GM12878 (cell line): ENCODE results near the gene ATG9B. TPM values are rescaled to one million over a fixed set of nuclear protein-coding genes. Genes with fewer than 3 reads are reported as not detected.

Experiments used
- ATAC-seq: fragments of 200-7000 bp; cut with Tn5 transposase; 3 replicates; pipeline ENCODE4 v1.9.1; 2020; ENCODE audit warnings: mild to moderate bottlenecking, moderate library complexity
- BruUV-seq: library from RNA; stranded (reverse); fragments of 400-500 nt; replicated peaks from 2 replicates; lab custom pipeline; 2021; lab: Mats Ljungman, UMichigan
- CTCF ChIA-PET: fragments of 300-600 bp; sonication (Branson Sonifier 250); formaldehyde crosslinking; extraction: SDS; loops from one replicate; lab custom pipeline; 2021; ENCODE audit warnings: inconsistent platforms; lab: Yijun Ruan, JAX
- POLR2A ChIA-PET: fragments of 350-600 bp; formaldehyde crosslinking; extraction: SDS; loops from one replicate; lab custom pipeline; 2021; ENCODE audit warnings: inconsistent platforms; lab: Charles Lee
- RAD21 ChIA-PET: fragments of 300-600 bp; sonication (Branson Sonifier 250); formaldehyde crosslinking; loops from one replicate; lab custom pipeline; 2023; ENCODE audit warnings: antibody characterized with exemption; ENCODE audit not compliant: unreplicated experiment; lab: Charles Lee
- SMC1A ChIA-PET: fragments of 300-600 bp; sonication (Branson Sonifier 250); formaldehyde crosslinking; loops from one replicate; lab custom pipeline; 2023; ENCODE audit not compliant: unreplicated experiment, uncharacterized antibody; lab: Charles Lee
- DNase-seq: peaks from one replicate; pipeline ENCODE4 v3.0.0-alpha.2; 2011; ENCODE audit warnings: low read depth, low spot score
- FAIRE-seq: peaks from 3 replicates; lab custom pipeline; 2011; peaks lifted over from hg19 to GRCh38; lab: Jason Lieb, UNC
- H2AFZ ChIP-seq: 2 replicates; pipeline ENCODE4 v1.6.0; 2011; ENCODE audit warnings: low read depth, low read length, control low read depth; ENCODE audit not compliant: control insufficient read depth
- H3K27ac ChIP-seq: 2 replicates; pipeline ENCODE4 v1.5.1; 2011; ENCODE audit warnings: control low read depth; ENCODE audit not compliant: control insufficient read depth, insufficient read depth
- H3K27me3 ChIP-seq, 2 experiments: replicated peaks in 1 of 2; 2 replicates each; pipeline versions ENCODE4 v1.6.0 to v1.6.1; 2011; ENCODE audit warnings: low read length in 1 of 2; ENCODE audit not compliant: control insufficient read depth in 2 of 2, insufficient read depth in 2 of 2
- H3K36me3 ChIP-seq, 2 experiments: 2 replicates each; pipeline ENCODE4 v1.5.1; 2011; ENCODE audit warnings: low read length in 1 of 2; ENCODE audit not compliant: control insufficient read depth in 2 of 2, insufficient read depth in 2 of 2
- H3K4me1 ChIP-seq: 2 replicates; pipeline ENCODE4 v1.6.1; 2011; ENCODE audit warnings: mild to moderate bottlenecking, low read length, moderate library complexity, mixed read lengths; ENCODE audit not compliant: control insufficient read depth, insufficient read depth
- H3K4me2 ChIP-seq: 2 replicates; pipeline ENCODE4 v1.6.0; 2011; ENCODE audit warnings: control low read depth; ENCODE audit not compliant: control insufficient read depth, insufficient read depth
- H3K4me3 ChIP-seq: fragments of 200-600 bp; sonication (generic); 2 replicates; pipeline ENCODE4 v1.5.1; 2016
- H3K79me2 ChIP-seq: 2 replicates; pipeline ENCODE4 v1.6.0; 2011; ENCODE audit warnings: low read length; ENCODE audit not compliant: control insufficient read depth, insufficient read depth
- H3K9ac ChIP-seq: 2 replicates; pipeline ENCODE4 v1.8.0; 2011; ENCODE audit warnings: low read length, control low read depth, mixed read lengths; ENCODE audit not compliant: control insufficient read depth, insufficient read depth
- H3K9me3 ChIP-seq: replicated peaks from 3 replicates; pipeline ENCODE4 v1.5.1; 2011; ENCODE audit warnings: mild to moderate bottlenecking, low read length; ENCODE audit not compliant: control insufficient read depth, insufficient read depth
- H4K20me1 ChIP-seq: 2 replicates; pipeline ENCODE4 v1.6.0; 2011; ENCODE audit not compliant: control insufficient read depth, insufficient read depth
- BCL11A ChIP-seq: IDR thresholded peaks from 2 replicates; pipeline ENCODE4 v1.6.1; 2011; ENCODE audit warnings: low read depth, low read length
- PBX3 ChIP-seq: IDR thresholded peaks from 2 replicates; pipeline ENCODE4 v1.6.1; 2011; ENCODE audit warnings: mild to moderate bottlenecking, low read depth, low read length, moderate library complexity; ENCODE audit not compliant: insufficient replicate concordance
- POLR2AphosphoS2 ChIP-seq: IDR thresholded peaks from 2 replicates; pipeline ENCODE4 v1.6.1; 2011; ENCODE audit warnings: low read depth, mild to moderate bottlenecking, low read length, improper control_type of control experiment, moderate library complexity
- PRDM15 ChIP-seq: fragments of 450-650 bp; formaldehyde crosslinking; IDR thresholded peaks from 2 replicates; pipeline ENCODE4 v1.4.0; 2020; ENCODE audit warnings: mild to moderate bottlenecking, moderate library complexity
- SMARCA5 ChIP-seq: fragments of 450-650 bp; IDR thresholded peaks from 2 replicates; pipeline ENCODE4 v1.6.1; 2017; ENCODE audit warnings: mild to moderate bottlenecking
- STAT1 ChIP-seq: fragments of 450-650 bp; conservative IDR thresholded peaks from 2 replicates; pipeline ENCODE4 v1.6.1; 2014; ENCODE audit warnings: antibody characterized with exemption, mild to moderate bottlenecking
- STAT3 ChIP-seq: IDR thresholded peaks from 2 replicates; pipeline ENCODE4 v1.6.1; 2011; ENCODE audit warnings: low read depth, low read length, improper control_type of control experiment
- TARDBP ChIP-seq: IDR thresholded peaks from 2 replicates; pipeline ENCODE4 v1.6.1; 2016; ENCODE audit warnings: borderline replicate concordance
- TBL1XR1 ChIP-seq: IDR thresholded peaks from 2 replicates; pipeline ENCODE4 v1.6.1; 2012; ENCODE audit warnings: low read depth, low read length, improper control_type of control experiment
- TCF12 ChIP-seq: IDR thresholded peaks from 2 replicates; pipeline ENCODE4 v1.6.1; 2011; ENCODE audit warnings: low read depth, mild to moderate bottlenecking, low read length
- ZBTB40 ChIP-seq: fragments of 450-650 bp; IDR thresholded peaks from 2 replicates; pipeline ENCODE4 v1.6.1; 2016; ENCODE audit warnings: mild to moderate bottlenecking, moderate library complexity, borderline replicate concordance
- ZNF687 ChIP-seq: fragments of 450-650 bp; IDR thresholded peaks from 2 replicates; pipeline ENCODE4 v1.6.1; 2017; ENCODE audit warnings: mild to moderate bottlenecking, moderate library complexity
- WGBS: methylation state at CpG from one replicate; pipeline ENCODE4 v1.1.6; 2016; ENCODE audit warnings: low lambda C conversion rate; ENCODE audit not compliant: insufficient replicate concordance, insufficient coverage; ENCODE audit errors: missing lambda C conversion rate; 5-methylcytosine and 5-hydroxymethylcytosine counted together
- in situ Hi-C: fragments of 300-500 bp; cut with MboI; formaldehyde crosslinking; loops from 9 replicates; pipeline ENCODE4 v1.14.3; 2018; ENCODE audit warnings: mixed read lengths
- intact Hi-C: fragments of 100-400 bp; cut with micrococcal nuclease; formaldehyde crosslinking; loops from one replicate; pipeline ENCODE4 v1.14.2; 2022; ENCODE audit not compliant: unreplicated experiment
- polyA plus RNA-seq, 11 experiments: library from polyadenylated mRNA; depleted of rRNA in 4 of 11; unstranded in 6 of 11; stranded (reverse) in 5 of 11; fragments of >200 nt; fragmentation: Nextera tagmentation in 4 of 11; fragmentation: Illumina TruSeq in 1 of 11; extraction: Ambion mirVana in 4 of 11; extraction: Trizol in 1 of 11; gene quantifications; 1 replicate in 1 of 11; 2 replicates in 10 of 11; pipeline versions ENCODE4 v1.2.1 to v1.2.3, GENCODE V29; 2011 to 2016; ENCODE audit warnings: inconsistent platforms in 2 of 11, missing spikeins in 2 of 11, low read depth in 1 of 11
- total RNA-seq, 4 experiments: library from RNA; depleted of rRNA in 3 of 4; stranded (reverse); fragments of >200 nt in 3 of 4; fragmentation: Illumina TruSeq in 1 of 4; extraction: Trizol in 1 of 4; gene quantifications; 2 replicates each; pipeline versions ENCODE4 v1.2.1 to v1.2.3, GENCODE V29; 2013 to 2021

Gene ATG9B
- total and polyA plus RNA-seq, 10 of the 15 experiments (the other 5 are each of a cell fraction or from before 2014, with no cell fraction given): 0.01 to 0.83 (median 0.12) TPM; not detected in 2

GRCh38 chr7:151065516-151065915 is 41.2 kb upstream of the ATG9B start:
- Histone ChIP-seq H3K27ac (no peak overlapping the region), H3K79me2 (peaks cover 13% of the 10 kb centered on the region), H3K4me1 (peaks cover 7% of the 10 kb centered on the region), H3K4me3 (no peak overlapping the region), H3K9me3 (no peaks in the 10 kb centered on the region), H3K9ac (no peak overlapping the region), H2AFZ (no peak overlapping the region), H4K20me1 (no peaks in the 10 kb centered on the region), H3K27me3 (no peaks in the 10 kb centered on the region), H3K36me3 (peaks cover 11 to 16% of the 10 kb centered on the region in 2 experiments; a peak in 3 of 4 replicates), H3K4me2 (no peak overlapping the region)
- 87% methylated on average over 14 of the region's 14 CpGs for WGBS
- SMC1A ChIA-PET: no interaction called here
- BruUV-seq: no TSS peak
- RAD21 ChIA-PET: no interaction called here
- CTCF ChIA-PET: no interaction called here
- FAIRE-seq: no peak
- intact Hi-C loops (no loop called here), in situ Hi-C loops (no loop called here)
- POLR2A ChIA-PET: no interaction called here
- ATAC-seq: no peak
- DNase-seq: no peak
- TF ChIP-seq STAT3 (no peak), POLR2AphosphoS2 (no peak), ZBTB40 (no peak), SMARCA5 (no peak), PBX3 (no peak), ZNF687 (no peak), BCL11A (no peak), TCF12 (no peak), PRDM15 (CRISPR knock-in tag) (no peak), STAT1 (no peak), TARDBP (no peak), TBL1XR1 (no peak)
